GM21360 (cell line): ENCODE measurements around the gene TNFAIP1.

Experiments used
- ATAC-seq: cut with Tn5 transposase; IDR thresholded peaks from one replicate; pipeline ENCODE4 v1.9.1; 2021; ENCODE audit warnings: mild to moderate bottlenecking, moderate library complexity; ENCODE audit not compliant: unreplicated experiment

Gene TNFAIP1

GRCh38 chr17:28344435-28344901, 8.9 kb downstream of the TNFAIP1 start:
- ATAC-seq = no peak

GRCh38 chr17:28345419-28346198, 10.0 kb downstream of the TNFAIP1 start:
- no peak for ATAC-seq

GRCh38 chr17:28346199-28346580, 10.6 kb downstream of the TNFAIP1 start:
- ATAC-seq = no peak

GRCh38 chr17:28346746-28347246, 11.2 kb downstream of the TNFAIP1 start:
- no peak for ATAC-seq

- ATAC-seq = no peak
These were observed 11.8 kb downstream of the TNFAIP1 start for GRCh38 chr17:28347261-28347891.

GRCh38 chr17:28348979-28349378, 13.4 kb downstream of the TNFAIP1 start:
- ATAC-seq = no peak

- ATAC-seq = no peak
These were observed 14.7 kb downstream of the TNFAIP1 start for GRCh38 chr17:28350271-28350670.

GRCh38 chr17:28357061-28357900, 21.7 kb downstream of the TNFAIP1 start, which contains the start of gene POLDIP2:
POLDIP2 (minus strand) TSS chr17:28357527; CDS start chr17:28357448, 79 bp downstream.
- peak; percentile 82 for ATAC-seq

- peak; percentile 4 for ATAC-seq
These were observed 22.3 kb downstream of the TNFAIP1 start for GRCh38 chr17:28357901-28358197.

- no peak for ATAC-seq
These were observed 27.6 kb downstream of the TNFAIP1 start for GRCh38 chr17:28363186-28363585.

- ATAC-seq = no peak
These were observed 28.5 kb downstream of the TNFAIP1 start for GRCh38 chr17:28363776-28364650.

- ATAC-seq = no peak
These were observed 29.3 kb downstream of the TNFAIP1 start, which contains the start of gene SEBOX for GRCh38 chr17:28364665-28365363. SEBOX (minus strand) TSS chr17:28365199; CDS start chr17:28365151, 48 bp downstream.

- ATAC-seq = no peak
These were observed 29.9 kb downstream of the TNFAIP1 start for GRCh38 chr17:28365487-28365886.

- no peak for ATAC-seq
These were observed 31.0 kb downstream of the TNFAIP1 start for GRCh38 chr17:28366605-28367004.

- no peak for ATAC-seq
These were observed 32.2 kb downstream of the TNFAIP1 start for GRCh38 chr17:28367641-28368305.

- ATAC-seq = no peak
These were observed 32.8 kb downstream of the TNFAIP1 start for GRCh38 chr17:28368306-28368831.

- no peak for ATAC-seq
These were observed 33.5 kb downstream of the TNFAIP1 start for GRCh38 chr17:28368915-28369683.

- no peak for ATAC-seq
These were observed 34.1 kb downstream of the TNFAIP1 start for GRCh38 chr17:28369684-28370034.
